AG04450 (cell line): ENCODE results near the gene TM9SF3. TPM values are rescaled to one million over a fixed set of nuclear protein-coding genes. Genes with fewer than 3 reads are reported as not detected.

ENCODE experiments used
- CTCF ChIA-PET: fragments of 300-600, 350-600 bp; formaldehyde crosslinking; extraction: SDS; loops from one replicate; lab custom pipeline; 2022; ENCODE audit warnings: antibody characterized with exemption, inconsistent platforms; lab: Charles Lee
- POLR2A ChIA-PET: fragments of 350-600 bp; formaldehyde crosslinking; extraction: SDS; loops from one replicate; lab custom pipeline; 2021; ENCODE audit warnings: antibody characterized with exemption, inconsistent platforms; lab: Yijun Ruan, JAX
- DNase-seq: peaks from one replicate; pipeline ENCODE4 v3.0.0-alpha.2; 2011; ENCODE audit warnings: low read depth, low spot score
- H3K27ac ChIP-seq: one replicate; pipeline ENCODE4 v1.5.1; 2012; ENCODE audit warnings: low read depth, low read length, control low read depth
- H3K27me3 ChIP-seq: one replicate; pipeline ENCODE4 v1.6.0; 2012; ENCODE audit warnings: low read length; ENCODE audit not compliant: control insufficient read depth, insufficient read depth
- H3K4me3 ChIP-seq: 2 replicates; pipeline ENCODE4 v1.5.1; 2011; ENCODE audit warnings: mild to moderate bottlenecking, low read depth, low read length, control low read depth
- H3K9me3 ChIP-seq: 2 replicates; pipeline ENCODE4 v1.5.1; 2012; ENCODE audit warnings: low read length; ENCODE audit not compliant: control insufficient read depth, insufficient read depth
- polyA plus RNA-seq: library from polyadenylated mRNA; depleted of rRNA; stranded (reverse); fragments of >200 nt; gene quantifications from 2 replicates; pipeline ENCODE4 v1.2.3, GENCODE V29; 2011
- TF ChIP-seq, protein P1 (sequence below): IDR thresholded peaks from 2 replicates; pipeline ENCODE4 v1.5.1; 2011; ENCODE audit warnings: low read depth, low read length, control low read depth, inconsistent platforms

Gene TM9SF3
- polyA plus RNA-seq, 1 experiment: 90.7 TPM

DNA sequence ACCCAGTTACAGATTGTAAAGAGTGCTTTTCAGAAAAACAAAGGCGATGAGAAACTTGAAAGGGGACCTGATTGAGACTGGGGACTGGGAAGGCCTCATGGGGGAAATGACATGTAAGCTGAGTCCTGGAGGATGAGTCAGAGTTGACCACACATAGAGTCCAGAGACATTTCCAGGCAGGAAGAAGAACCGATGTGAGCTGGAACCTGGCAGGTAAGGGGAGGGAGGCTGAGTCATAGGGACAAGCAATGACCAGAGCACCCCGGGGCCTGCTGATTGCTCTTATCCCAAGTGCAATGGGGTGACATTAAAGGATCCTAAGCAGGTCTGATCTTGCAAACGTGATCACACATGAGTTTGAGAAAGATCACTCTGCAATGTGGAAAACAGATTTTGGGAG, 84.8 kb downstream of the TM9SF3 start:
- no peaks in the 10 kb centered on the region for H3K9me3 ChIP-seq
- TF ChIP-seq, protein P1, sequence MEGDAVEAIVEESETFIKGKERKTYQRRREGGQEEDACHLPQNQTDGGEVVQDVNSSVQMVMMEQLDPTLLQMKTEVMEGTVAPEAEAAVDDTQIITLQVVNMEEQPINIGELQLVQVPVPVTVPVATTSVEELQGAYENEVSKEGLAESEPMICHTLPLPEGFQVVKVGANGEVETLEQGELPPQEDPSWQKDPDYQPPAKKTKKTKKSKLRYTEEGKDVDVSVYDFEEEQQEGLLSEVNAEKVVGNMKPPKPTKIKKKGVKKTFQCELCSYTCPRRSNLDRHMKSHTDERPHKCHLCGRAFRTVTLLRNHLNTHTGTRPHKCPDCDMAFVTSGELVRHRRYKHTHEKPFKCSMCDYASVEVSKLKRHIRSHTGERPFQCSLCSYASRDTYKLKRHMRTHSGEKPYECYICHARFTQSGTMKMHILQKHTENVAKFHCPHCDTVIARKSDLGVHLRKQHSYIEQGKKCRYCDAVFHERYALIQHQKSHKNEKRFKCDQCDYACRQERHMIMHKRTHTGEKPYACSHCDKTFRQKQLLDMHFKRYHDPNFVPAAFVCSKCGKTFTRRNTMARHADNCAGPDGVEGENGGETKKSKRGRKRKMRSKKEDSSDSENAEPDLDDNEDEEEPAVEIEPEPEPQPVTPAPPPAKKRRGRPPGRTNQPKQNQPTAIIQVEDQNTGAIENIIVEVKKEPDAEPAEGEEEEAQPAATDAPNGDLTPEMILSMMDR: no peak
- CTCF ChIA-PET: interaction anchor here (2.3 to 2.4 kb wide), 2 partner anchors 8 to 11 kb away, joined by 8 to 9 read pairs; partner anchors contain the start of gene TLL2
- H3K27ac ChIP-seq: no peak overlapping the region
- no peaks in the 10 kb centered on the region for H3K27me3 ChIP-seq
- no peak overlapping the region for H3K4me3 ChIP-seq
- DNase-seq: no peak
- POLR2A ChIA-PET: no interaction called here

DNA sequence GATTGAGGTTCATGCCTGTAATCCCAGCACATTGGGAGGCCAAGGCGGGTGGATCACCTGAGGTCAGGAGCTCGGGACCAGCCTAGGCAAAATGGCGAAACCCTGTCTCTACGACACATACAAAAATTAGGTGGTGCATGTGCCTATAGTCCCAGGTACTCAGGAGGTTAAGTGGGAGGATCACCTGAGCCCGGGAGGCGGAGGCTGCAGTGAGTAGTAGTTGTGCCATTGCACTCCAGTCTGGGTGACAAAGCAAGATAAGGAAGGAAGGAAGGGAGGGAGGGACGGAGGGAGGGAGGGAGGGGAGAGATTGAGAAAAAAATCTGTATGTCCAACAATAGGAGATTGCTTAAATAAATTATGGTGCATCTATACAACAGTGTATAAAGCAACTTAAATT, 86.3 kb downstream of the TM9SF3 start:
- no peaks in the 10 kb centered on the region for H3K27me3 ChIP-seq
- ChIA-PET POLR2A (no interaction called here), CTCF (interaction anchor here (0.7 to 2.4 kb wide), 3 partner anchors 10 to 1631 kb away, joined by 4 to 9 read pairs (median 8); partner anchors contain the start of gene TLL2)
- TF ChIP-seq, protein P1: no peak
- no peak overlapping the region for H3K27ac ChIP-seq
- no peak for DNase-seq
- H3K4me3 ChIP-seq: no peak overlapping the region
- no peaks in the 10 kb centered on the region for H3K9me3 ChIP-seq

DNA sequence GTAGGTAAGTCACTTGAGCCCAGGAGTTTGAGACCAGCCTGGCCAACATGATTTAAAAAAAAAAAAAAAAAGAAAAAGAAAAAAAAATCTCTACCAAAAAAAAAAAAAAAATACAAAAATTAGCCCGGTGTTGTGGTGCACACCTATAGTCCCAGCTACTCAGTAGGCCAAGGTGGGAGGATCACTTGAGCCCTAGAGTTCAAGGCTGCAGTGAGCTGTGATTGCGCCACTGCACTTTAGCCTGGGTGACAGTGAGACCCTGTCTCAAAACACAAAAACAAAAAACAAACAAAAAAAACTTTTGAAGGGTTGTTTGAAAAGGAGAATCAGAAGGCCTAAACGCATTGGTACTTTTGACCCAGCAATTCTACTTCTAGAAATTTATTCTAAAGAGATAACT, 86.8 kb downstream of the TM9SF3 start:
- DNase-seq: no peak
- ChIA-PET POLR2A (no interaction called here), CTCF (interaction anchor here (0.7 to 2.4 kb wide), 2 partner anchors 10 to 1630 kb away, joined by 4 to 8 read pairs; no protein-coding TSS in a partner anchor)
- TF ChIP-seq, protein P1: no peak
- Histone ChIP-seq H3K9me3 (no peaks in the 10 kb centered on the region), H3K27ac (no peak overlapping the region), H3K4me3 (no peak overlapping the region), H3K27me3 (no peaks in the 10 kb centered on the region)

DNA sequence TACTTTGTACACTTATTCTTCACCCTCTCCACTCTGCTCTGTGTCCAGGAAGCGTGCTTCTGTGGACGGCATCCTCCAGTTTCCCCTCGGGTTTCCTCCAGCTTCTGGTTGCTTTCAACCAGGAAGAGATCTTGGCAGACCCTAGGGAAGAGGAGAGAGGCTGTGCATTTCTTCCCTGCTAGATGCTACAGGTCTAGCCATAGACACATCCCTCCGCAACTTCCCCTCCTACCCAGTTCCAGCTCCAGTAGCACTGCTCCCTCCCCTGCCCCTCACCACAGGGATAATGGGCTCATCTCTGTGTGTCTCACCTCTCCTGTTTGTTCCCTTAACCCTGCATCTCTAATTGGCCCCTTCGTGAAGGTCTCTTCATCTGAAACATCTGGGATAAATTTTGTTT, 89.4 kb downstream of the TM9SF3 start:
- TF ChIP-seq, protein P1: no peak
- ChIA-PET POLR2A (no interaction called here), CTCF (interaction anchor here (0.6 to 1.0 kb wide), 2 partner anchors 16 to 101 kb away, joined by 3 to 5 read pairs; partner anchors contain the start of gene TLL2)
- H3K27ac ChIP-seq: no peak overlapping the region
- H3K9me3 ChIP-seq: no peaks in the 10 kb centered on the region
- no peak overlapping the region for H3K4me3 ChIP-seq
- H3K27me3 ChIP-seq: no peaks in the 10 kb centered on the region
- no peak for DNase-seq

DNA sequence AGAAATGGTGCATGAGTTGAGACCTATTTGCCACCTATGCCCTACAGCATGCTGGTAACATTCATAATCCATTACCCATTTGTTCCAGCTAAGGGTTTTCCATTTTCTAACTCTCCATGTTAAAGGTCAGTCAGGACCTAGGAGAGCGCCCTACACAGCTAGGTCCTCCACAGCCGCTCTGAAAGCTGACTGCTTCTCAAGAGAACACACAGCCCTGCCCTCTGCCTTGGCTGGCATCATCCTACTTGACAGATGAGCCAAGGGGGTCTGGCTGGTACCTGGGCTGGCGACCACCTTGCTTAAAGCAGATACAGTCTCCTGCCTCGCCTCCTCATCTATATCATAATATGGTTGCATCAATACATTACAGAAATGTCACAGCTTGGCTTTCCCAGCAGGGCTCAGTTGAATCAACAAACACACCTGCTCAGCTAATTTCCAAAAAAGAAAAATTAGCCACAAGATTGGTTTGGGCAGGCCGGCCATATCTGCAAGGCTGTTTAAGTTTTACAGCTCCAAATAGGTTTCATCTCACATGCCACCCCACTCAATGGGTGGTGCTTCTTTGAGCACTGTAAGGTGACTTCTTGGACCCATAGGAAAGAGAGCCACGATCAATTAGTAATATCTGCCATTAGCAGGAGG, 90.4 kb downstream of the TM9SF3 start:
- TF ChIP-seq, protein P1: no peak
- DNase-seq: no peak

More for the DNA sequence above, 90.4 kb downstream of the TM9SF3 start:
- CTCF ChIA-PET: interaction anchor here (0.7 kb wide), 1 partner anchor 18 kb away, joined by 4 read pairs; the partner anchor contains the start of gene TLL2
- H3K4me3 ChIP-seq: no peak overlapping the region
- H3K27ac ChIP-seq: no peak overlapping the region
- no peaks in the 10 kb centered on the region for H3K9me3 ChIP-seq
- POLR2A ChIA-PET: interaction anchor here (0.5 kb wide), 1 partner anchor 1543 kb away, joined by 3 read pairs; no protein-coding TSS in a partner anchor
- H3K27me3 ChIP-seq: no peaks in the 10 kb centered on the region
